Neural cell (in vitro differentiated cells): ENCODE results near the gene NGF. TPM values are rescaled to one million over a fixed set of nuclear protein-coding genes. Genes with fewer than 3 reads are reported as not detected.

ENCODE experiments used
- H2AFZ ChIP-seq: fragments of 200-600, 300-800 bp; sonication (generic), shearing (Covaris generic); 2 replicates; pipeline ENCODE4 v1.6.0; 2014; ENCODE audit warnings: low read depth, mild to moderate bottlenecking, antibody characterized with exemption, low read length, moderate library complexity
- H3F3A ChIP-seq: fragments of 200-600 bp; shearing (Covaris generic); 2 replicates; pipeline ENCODE4 v1.6.1; 2016; ENCODE audit warnings: mild to moderate bottlenecking, moderate library complexity, mixed read lengths, antibody characterized with exemption, low read length; ENCODE audit not compliant: insufficient read depth, poor library complexity, severe bottlenecking
- H3K27ac ChIP-seq: fragments of 200-600, 300-800 bp; sonication (generic), shearing (Covaris generic); 2 replicates; pipeline ENCODE4 v1.5.1; 2014; ENCODE audit warnings: mild to moderate bottlenecking, low read length, moderate library complexity
- H3K27me3 ChIP-seq: fragments of 300-800, 200-600 bp; sonication (generic), shearing (Covaris generic); 2 replicates; pipeline ENCODE4 v1.6.0; 2014; ENCODE audit warnings: mild to moderate bottlenecking, low read depth, low read length, moderate library complexity; ENCODE audit not compliant: insufficient read depth
- H3K36me3 ChIP-seq: fragments of 300-800, 200-600 bp; sonication (generic), shearing (Covaris generic); 2 replicates; pipeline ENCODE4 v1.5.1; 2014; ENCODE audit warnings: mild to moderate bottlenecking, antibody characterized with exemption, low read length, moderate library complexity; ENCODE audit not compliant: insufficient read depth
- H3K4me2 ChIP-seq: fragments of 300-800, 200-600 bp; sonication (generic), shearing (Covaris generic); 2 replicates; pipeline ENCODE4 v1.6.0; 2014; ENCODE audit warnings: mild to moderate bottlenecking, low read length
- H3K4me3 ChIP-seq: fragments of 300-800, 200-600 bp; sonication (generic), shearing (Covaris generic); 2 replicates; pipeline ENCODE4 v1.5.1; 2014; ENCODE audit warnings: mild to moderate bottlenecking, low read length, moderate library complexity
- H3K79me2 ChIP-seq: fragments of 200-600 bp; shearing (Covaris generic); replicated peaks from 2 replicates; pipeline ENCODE4 v1.6.0; 2014; ENCODE audit warnings: mild to moderate bottlenecking, low read length, moderate library complexity; ENCODE audit not compliant: insufficient read depth
- H3K9ac ChIP-seq: fragments of 300-800, 200-600 bp; sonication (generic), shearing (Covaris generic); 2 replicates; pipeline ENCODE4 v1.6.1; 2016; ENCODE audit warnings: mild to moderate bottlenecking, low read length, mixed read lengths
- H3K9me2 ChIP-seq: fragments of 200-600 bp; shearing (Covaris generic); 2 replicates; pipeline ENCODE4 v1.6.1; 2016; ENCODE audit warnings: mild to moderate bottlenecking, low read length, mixed read lengths; ENCODE audit not compliant: insufficient read depth
- H3K9me3 ChIP-seq: fragments of 200-600, 300-800 bp; sonication (generic), shearing (Covaris generic); 2 replicates; pipeline ENCODE4 v1.6.1; 2016; ENCODE audit warnings: mild to moderate bottlenecking, mixed run types, low read length, moderate library complexity, mixed read lengths
- H4K20me1 ChIP-seq: fragments of 200-600 bp; shearing (Covaris generic); 2 replicates; pipeline ENCODE4 v1.6.1; 2016; ENCODE audit warnings: mild to moderate bottlenecking, mixed run types; ENCODE audit not compliant: insufficient read depth
- EP300 ChIP-seq: fragments of 450-650 bp; conservative IDR thresholded peaks from 2 replicates; pipeline ENCODE4 v1.6.1; 2014; ENCODE audit warnings: antibody characterized with exemption, mild to moderate bottlenecking, moderate library complexity; ENCODE audit not compliant: poor library complexity, severe bottlenecking
- EZH2 ChIP-seq: fragments of 200-600, 300-800 bp; shearing (Covaris generic), sonication (generic); IDR thresholded peaks from 2 replicates; pipeline ENCODE4 v1.6.1; 2014; ENCODE audit warnings: antibody characterized with exemption, low read length, borderline replicate concordance, mild to moderate bottlenecking; ENCODE audit not compliant: insufficient read depth, poor library complexity, severe bottlenecking
- MXI1 ChIP-seq: fragments of 450-650 bp; conservative IDR thresholded peaks from 2 replicates; pipeline ENCODE4 v1.6.1; 2014; ENCODE audit warnings: antibody characterized with exemption, mild to moderate bottlenecking; ENCODE audit not compliant: poor library complexity, severe bottlenecking
- POLR2AphosphoS5 ChIP-seq: IDR thresholded peaks from 2 replicates; pipeline ENCODE4 v1.6.1; 2012
- RAD21 ChIP-seq: fragments of 450-650 bp; conservative IDR thresholded peaks from 2 replicates; pipeline ENCODE4 v1.6.1; 2014; ENCODE audit warnings: antibody characterized with exemption, mild to moderate bottlenecking, moderate library complexity
- REST ChIP-seq: IDR thresholded peaks from 2 replicates; pipeline ENCODE4 v1.6.1; 2012; ENCODE audit warnings: borderline replicate concordance
- SMC3 ChIP-seq: fragments of 450-650 bp; conservative IDR thresholded peaks from 2 replicates; pipeline ENCODE4 v1.6.1; 2014; ENCODE audit warnings: antibody characterized with exemption, mild to moderate bottlenecking, moderate library complexity; ENCODE audit not compliant: poor library complexity
- TAF1 ChIP-seq: IDR thresholded peaks from 2 replicates; pipeline ENCODE4 v1.6.1; 2012; ENCODE audit warnings: low read depth
- polyA plus RNA-seq: library from polyadenylated mRNA; depleted of rRNA; stranded (reverse); fragments of >200 nt; gene quantifications from 2 replicates; pipeline ENCODE4 v1.2.3, GENCODE V29; 2014
- TF ChIP-seq, protein P1 (sequence below): fragments of 450-650 bp; IDR thresholded peaks from 2 replicates; pipeline ENCODE4 v1.5.1; 2014; ENCODE audit warnings: antibody characterized with exemption, mild to moderate bottlenecking, moderate library complexity; ENCODE audit not compliant: poor library complexity, severe bottlenecking

The NGF gene
- polyA plus RNA-seq, 1 donor from 2014 or later, result not detected

DNA sequence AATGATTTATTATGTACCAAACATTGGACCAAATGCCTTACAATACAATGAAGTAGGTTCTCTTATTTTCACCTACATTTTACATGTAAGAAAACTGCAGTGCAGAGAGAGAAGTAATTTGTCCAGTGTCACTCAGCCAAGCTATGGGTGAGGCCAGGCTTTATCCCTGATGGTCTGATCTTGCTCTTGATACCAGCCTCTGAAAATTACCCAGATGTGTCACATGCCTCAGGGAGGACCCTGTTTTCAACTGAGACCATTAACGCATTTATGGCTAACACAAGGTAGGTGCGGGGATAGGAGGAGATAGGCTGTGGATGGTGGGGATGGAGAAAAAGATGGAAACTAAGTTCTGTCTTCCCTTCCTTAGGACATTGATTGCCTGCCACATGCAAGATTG is 56.9 kb downstream of the NGF start:
- Histone ChIP-seq H3K9me3 (no peaks in the 10 kb centered on the region), H3K9ac (no peak overlapping the region), H3K27ac (no peak overlapping the region), H3K4me3 (no peak overlapping the region), H2AFZ (no peak overlapping the region), H3K79me2 (no peaks in the 10 kb centered on the region), H3F3A (no peaks in the 10 kb centered on the region), H3K36me3 (no peaks in the 10 kb centered on the region), H3K4me2 (no peak overlapping the region), H3K27me3 (no peaks in the 10 kb centered on the region), H3K9me2 (no peaks in the 10 kb centered on the region), H4K20me1 (no peaks in the 10 kb centered on the region)
- TF ChIP-seq SMC3 (no peak), TAF1 (no peak), EP300 (no peak)

DNA sequence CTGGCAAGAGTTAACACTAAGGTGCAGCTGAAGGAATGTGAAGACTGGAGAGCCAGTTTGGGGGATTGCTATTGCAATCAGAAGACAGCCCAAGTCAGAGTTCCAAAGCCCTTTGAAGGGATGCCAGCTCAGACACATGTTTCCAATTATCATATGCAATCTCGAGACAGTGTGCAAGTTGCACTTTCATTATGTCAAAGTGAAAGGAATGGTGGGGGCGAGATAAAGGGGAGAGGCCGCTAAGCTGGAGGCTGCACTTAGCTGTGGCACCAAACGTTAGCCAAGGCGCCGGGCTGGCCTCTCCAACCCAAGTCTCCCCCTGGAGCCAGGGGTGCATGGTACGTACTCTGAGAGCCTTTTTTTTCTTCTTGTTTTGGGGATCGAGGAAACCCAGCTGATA is 58.0 kb downstream of the NGF start:
- Histone ChIP-seq H3K27me3 (no peaks in the 10 kb centered on the region), H2AFZ (no peak overlapping the region), H3K36me3 (no peaks in the 10 kb centered on the region), H3K9ac (no peak overlapping the region), H4K20me1 (no peaks in the 10 kb centered on the region), H3K9me2 (no peaks in the 10 kb centered on the region), H3K4me3 (no peak overlapping the region), H3K79me2 (no peaks in the 10 kb centered on the region), H3K9me3 (no peaks in the 10 kb centered on the region), H3F3A (no peaks in the 10 kb centered on the region), H3K4me2 (no peak overlapping the region), H3K27ac (no peak overlapping the region)
- TF ChIP-seq, protein P1, sequence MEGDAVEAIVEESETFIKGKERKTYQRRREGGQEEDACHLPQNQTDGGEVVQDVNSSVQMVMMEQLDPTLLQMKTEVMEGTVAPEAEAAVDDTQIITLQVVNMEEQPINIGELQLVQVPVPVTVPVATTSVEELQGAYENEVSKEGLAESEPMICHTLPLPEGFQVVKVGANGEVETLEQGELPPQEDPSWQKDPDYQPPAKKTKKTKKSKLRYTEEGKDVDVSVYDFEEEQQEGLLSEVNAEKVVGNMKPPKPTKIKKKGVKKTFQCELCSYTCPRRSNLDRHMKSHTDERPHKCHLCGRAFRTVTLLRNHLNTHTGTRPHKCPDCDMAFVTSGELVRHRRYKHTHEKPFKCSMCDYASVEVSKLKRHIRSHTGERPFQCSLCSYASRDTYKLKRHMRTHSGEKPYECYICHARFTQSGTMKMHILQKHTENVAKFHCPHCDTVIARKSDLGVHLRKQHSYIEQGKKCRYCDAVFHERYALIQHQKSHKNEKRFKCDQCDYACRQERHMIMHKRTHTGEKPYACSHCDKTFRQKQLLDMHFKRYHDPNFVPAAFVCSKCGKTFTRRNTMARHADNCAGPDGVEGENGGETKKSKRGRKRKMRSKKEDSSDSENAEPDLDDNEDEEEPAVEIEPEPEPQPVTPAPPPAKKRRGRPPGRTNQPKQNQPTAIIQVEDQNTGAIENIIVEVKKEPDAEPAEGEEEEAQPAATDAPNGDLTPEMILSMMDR, result no peak
- TF ChIP-seq RAD21 (no peak), REST (no peak)

GRCh38 chr1:115278211-115278610 is 59.8 kb downstream of the NGF start:
- H2AFZ ChIP-seq, result no peak overlapping the region
- TF ChIP-seq EZH2 (no peak), EP300 (no peak), POLR2AphosphoS5 (no peak), TAF1 (no peak), SMC3 (no peak), MXI1 (no peak), RAD21 (no peak), REST (no peak)
- TF ChIP-seq, protein P1, result no peak
- H3K4me3 ChIP-seq, result no peak overlapping the region
- H3K9me3 ChIP-seq, result no peaks in the 10 kb centered on the region
- H3K9me2 ChIP-seq, result no peaks in the 10 kb centered on the region
- H3K27me3 ChIP-seq, result no peaks in the 10 kb centered on the region
- H3K36me3 ChIP-seq, result no peaks in the 10 kb centered on the region
- H3F3A ChIP-seq, result no peaks in the 10 kb centered on the region
- no peak overlapping the region for H3K9ac ChIP-seq
- no peaks in the 10 kb centered on the region for H4K20me1 ChIP-seq
- no peak overlapping the region for H3K4me2 ChIP-seq
- no peak overlapping the region for H3K27ac ChIP-seq
- no peaks in the 10 kb centered on the region for H3K79me2 ChIP-seq
